GOT3 (cell line): ENCODE measurements around the gene ALOX5.

Experiments
- DNase-seq: peaks from one replicate; lab custom pipeline; 2025; ENCODE audit warnings: mixed read lengths; lab: John Stamatoyannopoulos, UW

ALOX5 gene

DNA sequence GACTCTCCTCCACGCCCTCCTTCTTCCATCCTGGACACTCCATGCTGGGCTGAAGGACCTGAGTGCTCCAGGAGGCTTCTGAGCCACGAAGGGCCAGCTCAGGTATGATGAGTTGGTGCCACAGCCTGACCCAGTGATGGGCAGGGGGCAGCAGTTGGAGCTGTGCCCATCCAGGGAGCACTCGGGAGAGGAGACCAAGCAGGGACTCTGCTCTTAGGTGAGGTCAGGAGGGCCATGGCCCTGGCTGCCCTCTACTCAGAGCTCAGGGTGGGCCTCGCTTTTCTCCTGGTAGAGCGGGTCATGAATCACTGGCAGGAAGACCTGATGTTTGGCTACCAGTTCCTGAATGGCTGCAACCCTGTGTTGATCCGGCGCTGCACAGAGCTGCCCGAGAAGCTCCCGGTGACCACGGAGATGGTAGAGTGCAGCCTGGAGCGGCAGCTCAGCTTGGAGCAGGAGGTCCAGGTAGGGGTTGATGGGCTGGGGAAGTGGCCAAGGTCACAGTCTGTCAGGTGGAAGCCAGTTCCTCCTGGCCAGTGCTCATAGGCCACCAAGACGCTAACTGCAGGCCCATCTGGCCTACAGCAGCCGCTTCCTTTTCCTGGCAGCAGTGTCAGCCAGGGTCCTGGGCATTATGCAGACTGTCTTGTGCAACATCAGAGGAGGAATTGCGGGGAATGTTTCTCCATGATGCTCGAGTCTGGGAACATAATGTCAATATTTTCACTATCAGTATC is 50.8 kb downstream of the ALOX5 start:
- DNase-seq = no peak

DNA sequence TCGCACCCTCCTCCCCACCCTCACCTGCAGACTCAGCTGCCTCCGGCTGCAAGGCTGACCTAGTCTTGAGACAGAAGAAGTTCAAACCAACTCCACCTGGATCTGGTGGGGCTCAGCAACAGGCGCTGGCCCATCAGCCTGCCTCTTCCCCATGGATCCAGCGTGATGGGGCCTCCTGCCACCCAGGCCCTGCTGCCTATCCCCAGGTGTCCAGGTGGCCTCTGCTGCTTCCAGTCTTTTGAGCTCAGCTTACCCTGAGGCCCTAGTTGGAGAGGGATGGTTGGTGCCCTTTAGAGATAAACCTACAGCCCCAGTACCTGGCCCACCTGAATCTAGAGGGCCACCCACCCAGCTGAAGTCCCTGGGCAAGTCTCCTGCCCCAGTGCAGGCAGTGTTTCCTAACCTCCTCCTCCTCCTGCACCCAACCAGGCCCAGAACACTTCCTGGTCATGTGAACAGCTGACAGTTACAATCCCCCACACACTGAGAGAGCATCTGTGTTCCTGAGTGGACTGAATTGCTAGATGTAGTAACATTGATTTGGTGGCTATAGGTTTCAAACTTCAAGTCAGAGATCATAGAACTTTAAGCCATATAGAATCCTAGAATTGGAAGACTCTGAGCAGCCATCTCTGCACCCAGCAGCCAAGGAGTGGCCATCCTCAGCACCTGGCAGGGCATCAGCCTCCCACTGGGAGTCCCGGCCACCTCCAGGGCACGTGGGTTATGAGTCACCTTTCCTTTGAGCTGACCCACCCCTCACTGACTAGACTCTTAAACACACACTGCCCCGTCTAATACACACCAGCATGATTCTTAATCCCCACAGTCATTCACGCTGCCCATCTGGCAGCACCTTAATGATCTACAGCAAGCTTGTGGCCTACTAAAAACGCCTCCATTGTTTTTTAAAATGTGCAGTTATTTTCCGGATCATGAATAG is 51.9 kb downstream of the ALOX5 start:
- DNase-seq = no peak

GRCh38 chr10:45427262-45427969 is 53.4 kb downstream of the ALOX5 start:
- no peak for DNase-seq

GRCh38 chr10:45427970-45428366 is 54.0 kb downstream of the ALOX5 start:
- DNase-seq = no peak

DNA sequence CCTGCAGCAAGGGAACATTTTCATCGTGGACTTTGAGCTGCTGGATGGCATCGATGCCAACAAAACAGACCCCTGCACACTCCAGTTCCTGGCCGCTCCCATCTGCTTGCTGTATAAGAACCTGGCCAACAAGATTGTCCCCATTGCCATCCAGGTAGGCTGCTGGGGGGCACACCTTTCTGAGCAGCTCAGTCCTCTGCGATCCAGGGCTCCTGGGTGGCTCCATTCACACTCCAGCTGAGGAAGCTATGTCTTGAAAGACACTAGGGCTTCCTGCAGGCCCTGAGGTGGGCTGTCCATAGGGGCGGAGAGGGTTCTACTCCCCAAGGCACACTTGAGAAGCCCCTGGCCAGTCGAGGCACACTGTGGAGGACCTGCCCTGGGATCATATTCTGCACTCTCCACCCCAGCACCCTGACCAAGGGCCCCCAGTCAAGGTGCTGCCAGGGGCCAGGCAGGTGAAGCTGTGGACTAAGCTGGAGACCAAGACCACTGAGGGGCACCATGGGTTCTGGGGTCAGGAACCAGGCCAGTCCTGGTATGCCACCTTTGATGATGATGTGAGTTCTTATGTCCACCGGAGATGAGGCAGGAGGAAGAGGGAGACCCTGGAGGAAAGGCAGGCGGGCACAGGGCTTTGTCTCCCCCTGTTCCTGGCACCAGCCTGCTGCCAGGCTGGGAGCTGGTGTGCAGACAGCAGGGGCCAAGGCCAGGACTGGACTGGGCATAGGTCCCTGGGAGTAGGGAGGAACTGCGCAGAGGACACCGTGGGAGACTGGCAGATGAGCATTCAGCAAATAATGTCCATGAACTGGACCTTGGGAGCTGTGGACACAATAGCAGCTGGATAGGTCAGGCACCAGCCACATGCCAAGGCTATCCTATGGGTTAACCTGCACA is 54.8 kb downstream of the ALOX5 start:
- DNase-seq = no peak

DNA sequence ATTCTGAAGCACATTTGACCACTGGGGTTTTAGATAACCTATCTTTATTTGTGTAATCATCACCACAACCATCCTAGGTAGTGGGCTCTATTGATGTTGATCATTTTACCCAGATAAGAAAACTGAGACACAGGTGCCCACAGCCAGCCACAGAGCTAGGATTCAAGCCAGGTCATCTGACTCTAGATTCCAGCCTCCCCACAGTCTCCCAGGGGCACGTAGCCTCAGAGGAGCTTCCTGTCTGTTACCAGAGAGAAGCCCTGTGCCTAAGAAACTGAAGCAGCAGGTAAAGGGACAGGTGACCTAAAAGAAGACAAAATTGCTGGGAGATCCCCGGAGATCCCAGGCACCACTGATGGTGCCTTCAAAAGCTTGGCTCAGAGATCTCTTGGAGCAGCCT is 55.8 kb downstream of the ALOX5 start:
- DNase-seq = no peak

GRCh38 chr10:45432113-45432512 is 58.1 kb downstream of the ALOX5 start:
- no peak for DNase-seq

DNA sequence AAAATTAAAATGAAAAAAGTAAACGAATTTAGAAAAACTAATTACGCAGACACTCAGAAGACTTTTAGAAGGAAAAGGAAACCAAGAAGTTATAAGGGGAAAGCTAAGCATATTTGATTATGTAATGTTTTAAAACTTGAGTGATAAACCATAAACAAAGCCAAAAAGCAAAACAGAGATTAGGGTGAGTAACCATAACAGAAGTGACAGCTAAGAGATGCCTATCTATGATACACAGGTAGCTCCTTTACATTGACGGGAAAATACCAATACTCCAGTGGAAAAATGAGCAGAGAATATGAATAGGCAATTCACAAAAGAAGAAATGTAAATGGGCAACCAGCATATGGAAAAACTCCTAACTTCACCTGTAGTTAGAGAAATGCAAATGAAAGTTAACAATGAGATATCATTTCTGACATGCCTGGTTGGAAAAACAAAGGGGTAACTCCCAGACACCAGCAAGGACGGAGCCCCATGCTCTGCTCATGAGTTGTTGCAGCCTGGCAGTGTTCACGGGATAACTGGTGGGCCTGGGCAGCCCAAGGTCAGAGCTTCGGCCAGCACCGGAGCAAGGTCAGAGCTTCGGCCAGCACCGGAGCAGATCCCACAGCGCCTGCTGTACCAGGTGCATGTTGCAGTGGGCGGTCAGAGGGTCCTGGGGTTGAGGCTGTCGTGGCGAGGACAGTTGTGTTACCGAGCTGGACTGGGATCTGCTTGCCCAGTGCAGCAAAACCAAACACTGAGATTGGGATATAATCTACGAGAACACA is 58.9 kb downstream of the ALOX5 start:
- DNase-seq = no peak

GRCh38 chr10:45433716-45434469 is 59.9 kb downstream of the ALOX5 start:
- no peak for DNase-seq

DNA sequence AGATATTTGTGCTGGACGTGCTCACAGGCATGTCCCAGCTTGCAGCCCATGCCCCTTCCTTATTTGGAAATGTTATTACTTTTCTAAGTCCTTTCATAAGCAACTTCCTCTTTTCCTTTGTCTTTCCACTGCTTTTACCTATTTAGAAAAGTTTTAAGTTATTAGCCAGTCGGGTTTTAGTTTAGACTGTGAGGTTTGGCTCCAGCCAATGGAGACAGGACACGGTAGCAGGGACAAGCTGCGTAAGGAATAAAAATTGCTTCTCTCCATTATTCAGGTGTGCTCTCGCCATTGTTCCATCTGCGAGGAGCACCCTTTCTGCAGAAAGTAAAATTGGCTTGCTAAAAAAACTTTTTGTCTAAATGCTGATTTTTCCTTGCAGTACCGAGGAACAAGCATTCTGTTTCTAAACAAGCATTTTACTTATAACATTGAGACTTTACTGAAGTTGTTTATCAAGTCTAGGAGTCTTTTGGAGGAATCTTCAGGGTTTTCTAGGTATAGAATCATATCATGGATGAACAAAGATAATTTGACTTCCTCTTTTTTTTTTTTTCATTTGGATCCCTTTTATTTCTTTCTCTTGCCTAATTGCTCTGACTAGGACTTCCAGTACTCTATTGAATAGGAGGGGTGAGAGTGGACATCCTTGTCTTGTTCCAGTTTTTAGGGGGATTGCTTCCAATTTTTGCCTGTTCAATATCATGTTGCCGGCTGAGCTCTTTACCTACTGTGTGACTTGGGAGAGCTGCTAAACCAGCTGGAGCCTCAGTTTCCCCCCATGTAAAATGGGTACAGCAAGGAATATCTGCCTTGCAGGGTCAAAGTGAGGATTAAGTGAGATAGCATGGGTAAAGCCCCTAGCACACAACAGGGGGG is 63.8 kb downstream of the ALOX5 start:
- DNase-seq = no peak

GRCh38 chr10:45438466-45439090 is 64.6 kb downstream of the ALOX5 start:
- DNase-seq = no peak

GRCh38 chr10:45439365-45439764 is 65.3 kb downstream of the ALOX5 start:
- no peak for DNase-seq

- no peak for DNase-seq
Observed at GRCh38 chr10:45439873-45440272, 65.9 kb downstream of the ALOX5 start.

GRCh38 chr10:45440511-45441062 is 66.6 kb downstream of the ALOX5 start:
- DNase-seq = no peak

- DNase-seq = no peak
Observed at GRCh38 chr10:45441239-45442190, 67.5 kb downstream of the ALOX5 start.

DNA sequence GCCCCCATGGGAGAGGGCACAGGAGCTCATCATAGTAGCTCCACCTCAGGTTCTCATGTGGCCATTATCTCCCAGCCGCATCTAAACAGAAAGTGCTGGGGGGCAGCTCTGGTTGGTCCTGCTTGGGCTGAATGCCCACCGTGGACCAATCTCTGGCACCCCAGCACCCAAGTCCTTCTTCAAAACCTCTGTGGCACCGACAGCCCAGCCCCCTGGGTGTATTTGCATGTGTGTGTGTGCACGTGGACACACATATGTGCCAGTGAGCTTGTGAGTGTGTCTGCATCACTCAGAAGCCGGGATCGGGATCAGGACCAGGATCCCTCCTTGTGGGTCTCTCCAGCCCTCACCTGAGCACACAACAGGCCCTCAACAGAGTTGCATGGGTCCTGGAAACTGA is 68.2 kb downstream of the ALOX5 start:
- DNase-seq = no peak

DNA sequence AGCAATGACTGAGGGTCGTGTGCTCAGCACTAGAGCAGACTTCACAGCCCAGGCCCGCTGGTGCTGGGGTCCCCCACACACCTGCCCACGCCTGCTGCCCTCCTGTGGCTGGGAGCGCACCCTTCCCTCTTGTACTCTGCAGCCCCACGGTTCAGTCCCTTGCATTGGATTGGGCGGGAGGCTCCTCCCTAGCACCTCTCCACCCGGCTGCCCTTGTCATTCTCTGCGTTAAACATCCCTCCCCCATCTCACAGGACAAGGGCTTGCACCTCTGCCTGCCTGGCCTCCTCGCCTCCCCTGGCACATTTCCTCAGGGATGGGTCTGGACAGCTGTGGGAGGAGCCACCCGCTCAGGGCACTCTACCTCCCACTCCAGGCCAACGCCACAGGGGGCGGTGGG is 68.6 kb downstream of the ALOX5 start:
- DNase-seq = no peak
